Hypothalamus (tissue), 51 donors: ENCODE measurements around the gene RNF20.
A peak's percentile ranks its signal among the peaks of the same experiment; 100 is the strongest.
"Not testable (repeated sequence)": the region's sequence is repeated elsewhere in the genome, so short reads cannot be mapped to it uniquely, and the experiment has no call there.

Experiments
- DNase-seq, 51 donors: peaks; one replicate each; lab custom pipeline; 2025; lab: John Stamatoyannopoulos, UW

RNF20 gene

GRCh38 chr9:101533334-101534204 is at the start of gene RNF20:
TSS of gene RNF20 (plus strand) at chr9:101533853. CDS start at chr9:101535424, 1,571 bp downstream.
- DNase-seq = peak; percentile 86 to 100 (median 98)

GRCh38 chr9:101484046-101484445 is 49.6 kb upstream of the RNF20 start:
- no peak for DNase-seq

GRCh38 chr9:101485924-101486692 is 47.5 kb upstream of the RNF20 start:
- DNase-seq = peak in 32 of 51 donors; percentile 6 to 67 (median 42)

- peak in 49 of 51 donors; percentile 20 to 86 (median 67) for DNase-seq
These were observed 46.8 kb upstream of the RNF20 start for GRCh38 chr9:101486693-101487442.

- DNase-seq = peak in 1 of 51 donors; percentile 25
These were observed 46.2 kb upstream of the RNF20 start for GRCh38 chr9:101487443-101487840.

GRCh38 chr9:101495810-101496209 is 37.8 kb upstream of the RNF20 start:
- no peak for DNase-seq

GRCh38 chr9:101498323-101498722 is 35.3 kb upstream of the RNF20 start:
- no peak for DNase-seq

- DNase-seq = no peak
These were observed 29.5 kb upstream of the RNF20 start for GRCh38 chr9:101504188-101504587.

- DNase-seq = no peak
These were observed 25.4 kb upstream of the RNF20 start for GRCh38 chr9:101508211-101508610.

- DNase-seq = no peak
These were observed 24.1 kb upstream of the RNF20 start for GRCh38 chr9:101509572-101509971.

GRCh38 chr9:101510459-101510858 is 23.2 kb upstream of the RNF20 start:
- DNase-seq = no peak

- DNase-seq = no peak
These were observed 22.6 kb upstream of the RNF20 start for GRCh38 chr9:101511009-101511408.

GRCh38 chr9:101512116-101512515 is 21.5 kb upstream of the RNF20 start:
- DNase-seq = no peak

- DNase-seq = no peak
These were observed 20.3 kb upstream of the RNF20 start for GRCh38 chr9:101513351-101513750.

- no peak for DNase-seq
These were observed 19.6 kb upstream of the RNF20 start for GRCh38 chr9:101514071-101514470.

- no peak for DNase-seq
These were observed 17.0 kb upstream of the RNF20 start for GRCh38 chr9:101516655-101517054.

GRCh38 chr9:101518489-101518888 is 15.2 kb upstream of the RNF20 start:
- DNase-seq = not testable (repeated sequence)

- DNase-seq = no peak
These were observed 9.3 kb upstream of the RNF20 start for GRCh38 chr9:101524371-101524770.

GRCh38 chr9:101527066-101527465 is 6.6 kb upstream of the RNF20 start:
- DNase-seq = no peak

- DNase-seq = no peak
These were observed 5.6 kb upstream of the RNF20 start for GRCh38 chr9:101528015-101528414.
